ENCODE results near the gene EPX. TPM values are rescaled to one million over a fixed set of nuclear protein-coding genes. Genes with fewer than 3 reads are reported as not detected.

Gene EPX
- total RNA-seq, 1 experiment from 2014 or later, result not detected

DNA sequence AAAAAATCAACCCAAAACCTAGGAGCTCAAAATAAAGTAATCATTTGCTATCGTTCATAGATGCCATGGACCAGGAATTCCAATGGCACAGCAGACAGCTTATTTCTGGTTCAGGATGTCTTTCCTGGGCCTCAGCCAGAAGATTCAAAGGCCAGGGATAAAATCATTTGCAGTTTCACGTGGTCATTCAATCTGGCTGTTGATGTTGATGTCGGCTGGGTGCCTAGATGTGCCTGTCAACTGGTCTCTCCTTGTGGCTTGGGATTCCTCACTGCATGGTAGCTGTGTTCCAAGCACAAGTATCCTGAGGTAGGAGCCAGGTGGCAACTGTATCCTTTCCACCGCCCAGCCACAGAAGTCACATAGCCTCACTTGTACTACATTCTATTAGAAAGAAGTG is 10.7 kb upstream of the EPX start:
- Histone ChIP-seq H3K18ac (ENCODE audit: insufficient read length, low read depth, low read length) (no peak overlapping the region), H4K5ac (ENCODE audit: insufficient read length, low read depth, low read length) (no peak overlapping the region), H2BK15ac (ENCODE audit: low read depth, low read length) (no peak overlapping the region), H4K8ac (replicated peaks; ENCODE audit: insufficient read length, low read depth, low read length) (no peak overlapping the region), H3K79me2 (ENCODE audit: insufficient read depth, low read length) (no peaks in the 10 kb centered on the region), H3K79me1 (ENCODE audit: insufficient read depth, low read depth, low read length, poor library complexity, severe bottlenecking) (no peaks in the 10 kb centered on the region), H3K27me3 (ENCODE audit: insufficient read depth, low read length) (no peaks in the 10 kb centered on the region; the same call in 1 of the 2 replicates), H3K23me2 (ENCODE audit: insufficient read length, low read depth, low read length, poor library complexity, severe bottlenecking) (no peaks in the 10 kb centered on the region), H2AFZ (ENCODE audit: low read length) (no peak overlapping the region), H2BK120ac (ENCODE audit: low read depth, low read length, poor library complexity, severe bottlenecking) (no peak overlapping the region), H3K56ac (ENCODE audit: insufficient read length, low read depth, low read length) (no peak overlapping the region), H3K14ac (ENCODE audit: insufficient read depth, low read length) (no peak overlapping the region), H2AK5ac (ENCODE audit: insufficient read length, low read length) (no peak overlapping the region), H3K4me2 (ENCODE audit: insufficient read depth, insufficient read length, low read length) (no peak overlapping the region), H4K20me1 (ENCODE audit: control insufficient read depth, insufficient read depth, insufficient read length) (no peaks in the 10 kb centered on the region), H2BK5ac (ENCODE audit: insufficient read length, low read length) (no peak overlapping the region), H3K9me3 (ENCODE audit: control insufficient read depth, low read depth, low read length) (no peaks in the 10 kb centered on the region), H3K23ac (ENCODE audit: insufficient read length, low read depth, low read length) (no peak overlapping the region), H3K27ac (ENCODE audit: insufficient read length, low read depth, low read length) (no peak overlapping the region), H4K91ac (ENCODE audit: insufficient read length, low read depth, low read length) (no peak overlapping the region), H3K9ac (ENCODE audit: extremely low read depth, insufficient read length, low read length) (no peak overlapping the region), H3K4me1 (ENCODE audit: insufficient read depth, low read length) (no peaks in the 10 kb centered on the region), H3T11ph (ENCODE audit: low read length) (no peak overlapping the region), H2BK12ac (ENCODE audit: insufficient read length, low read depth, low read length) (no peak overlapping the region), H3K4ac (ENCODE audit: low read depth, low read length) (no peak overlapping the region), H2BK20ac (ENCODE audit: low read depth, low read length, poor library complexity, severe bottlenecking) (no peak overlapping the region)
- WGBS (ENCODE audit: extremely low coverage, insufficient read length, low lambda C conversion rate), result no CpG with 5 or more reads among the region's 4 CpGs
- DNase-seq, result no peak
- TF ChIP-seq, protein P1, sequence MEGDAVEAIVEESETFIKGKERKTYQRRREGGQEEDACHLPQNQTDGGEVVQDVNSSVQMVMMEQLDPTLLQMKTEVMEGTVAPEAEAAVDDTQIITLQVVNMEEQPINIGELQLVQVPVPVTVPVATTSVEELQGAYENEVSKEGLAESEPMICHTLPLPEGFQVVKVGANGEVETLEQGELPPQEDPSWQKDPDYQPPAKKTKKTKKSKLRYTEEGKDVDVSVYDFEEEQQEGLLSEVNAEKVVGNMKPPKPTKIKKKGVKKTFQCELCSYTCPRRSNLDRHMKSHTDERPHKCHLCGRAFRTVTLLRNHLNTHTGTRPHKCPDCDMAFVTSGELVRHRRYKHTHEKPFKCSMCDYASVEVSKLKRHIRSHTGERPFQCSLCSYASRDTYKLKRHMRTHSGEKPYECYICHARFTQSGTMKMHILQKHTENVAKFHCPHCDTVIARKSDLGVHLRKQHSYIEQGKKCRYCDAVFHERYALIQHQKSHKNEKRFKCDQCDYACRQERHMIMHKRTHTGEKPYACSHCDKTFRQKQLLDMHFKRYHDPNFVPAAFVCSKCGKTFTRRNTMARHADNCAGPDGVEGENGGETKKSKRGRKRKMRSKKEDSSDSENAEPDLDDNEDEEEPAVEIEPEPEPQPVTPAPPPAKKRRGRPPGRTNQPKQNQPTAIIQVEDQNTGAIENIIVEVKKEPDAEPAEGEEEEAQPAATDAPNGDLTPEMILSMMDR (conservative IDR thresholded peaks at IDR 0.05), result no peak
- Mint-ChIP-seq H3K27ac (no peak overlapping the region), H3K27me3 (ENCODE audit: low read depth) (peaks cover 19% of the 10 kb centered on the region), H3K36me3 (ENCODE audit: insufficient read depth in 1 of 3, low read depth in 3 of 3) (no peaks in the 10 kb centered on the region), H3K4me3 (no peak overlapping the region), H3K4me1 (peaks cover 7 to 8% of the 10 kb centered on the region in 2 experiments; a peak in 3 of 4 replicates), H3K9me3 (no peaks in the 10 kb centered on the region; a peak in 1 of 5 replicates)

All from H9 (cell line).